Measurements from ENCODE around the gene IPP.

Gene IPP

DNA sequence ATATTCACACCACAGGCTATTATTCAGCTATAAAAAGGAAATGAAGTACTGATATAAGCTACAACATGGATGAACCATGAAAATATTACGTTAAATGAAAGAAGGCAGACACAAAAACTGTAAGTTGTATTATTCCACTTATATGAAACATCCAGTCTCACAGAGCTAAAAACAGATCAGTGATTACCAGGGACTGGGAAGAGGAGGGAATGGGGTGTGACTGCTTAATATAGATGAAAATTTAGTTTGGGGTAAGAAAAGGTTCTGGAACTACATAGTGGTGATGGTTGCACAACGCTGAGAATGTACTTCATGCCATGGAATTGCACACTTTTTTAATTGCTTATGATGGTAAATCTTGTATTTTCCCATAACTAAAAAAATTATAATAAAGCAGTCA is 83.6 kb downstream of the IPP start:
- no peak for DNase-seq (ENCODE audit: low spot score)
- in situ Hi-C loops (cut with MboI; ENCODE audit: low pct_unique_long_range_greater_than_20kb, low sequenced_read_pairs, unreplicated experiment) = no loop called here
- TF ChIP-seq, protein P1, sequence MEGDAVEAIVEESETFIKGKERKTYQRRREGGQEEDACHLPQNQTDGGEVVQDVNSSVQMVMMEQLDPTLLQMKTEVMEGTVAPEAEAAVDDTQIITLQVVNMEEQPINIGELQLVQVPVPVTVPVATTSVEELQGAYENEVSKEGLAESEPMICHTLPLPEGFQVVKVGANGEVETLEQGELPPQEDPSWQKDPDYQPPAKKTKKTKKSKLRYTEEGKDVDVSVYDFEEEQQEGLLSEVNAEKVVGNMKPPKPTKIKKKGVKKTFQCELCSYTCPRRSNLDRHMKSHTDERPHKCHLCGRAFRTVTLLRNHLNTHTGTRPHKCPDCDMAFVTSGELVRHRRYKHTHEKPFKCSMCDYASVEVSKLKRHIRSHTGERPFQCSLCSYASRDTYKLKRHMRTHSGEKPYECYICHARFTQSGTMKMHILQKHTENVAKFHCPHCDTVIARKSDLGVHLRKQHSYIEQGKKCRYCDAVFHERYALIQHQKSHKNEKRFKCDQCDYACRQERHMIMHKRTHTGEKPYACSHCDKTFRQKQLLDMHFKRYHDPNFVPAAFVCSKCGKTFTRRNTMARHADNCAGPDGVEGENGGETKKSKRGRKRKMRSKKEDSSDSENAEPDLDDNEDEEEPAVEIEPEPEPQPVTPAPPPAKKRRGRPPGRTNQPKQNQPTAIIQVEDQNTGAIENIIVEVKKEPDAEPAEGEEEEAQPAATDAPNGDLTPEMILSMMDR (IDR thresholded peaks at IDR 0.05; ENCODE audit: extremely low read depth, insufficient read depth, missing control alignments) = no peak

DNA sequence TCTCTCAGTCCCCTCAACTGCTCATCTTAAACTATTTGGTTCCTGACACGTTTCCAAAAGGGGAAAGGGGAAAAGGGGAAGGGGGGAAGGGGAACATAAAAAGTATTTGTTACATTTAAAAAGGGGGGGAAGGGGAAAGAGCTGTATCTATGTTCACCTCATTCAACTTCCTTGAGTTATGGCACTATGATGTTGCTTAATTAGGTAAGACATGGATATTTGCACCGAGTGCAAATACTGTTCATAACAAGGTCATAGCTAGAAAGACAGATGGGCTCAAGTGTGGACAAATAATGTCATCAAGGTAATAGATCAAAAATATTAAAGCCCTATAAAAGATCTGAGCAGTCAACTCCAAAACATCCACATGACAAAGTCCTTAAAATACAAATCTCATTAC is 90.1 kb downstream of the IPP start:
- in situ Hi-C loops (cut with MboI; ENCODE audit: low pct_unique_long_range_greater_than_20kb, low sequenced_read_pairs, unreplicated experiment) = no loop called here
- no peak for DNase-seq (ENCODE audit: low spot score)
- TF ChIP-seq, protein P1 (IDR thresholded peaks at IDR 0.05; ENCODE audit: extremely low read depth, insufficient read depth, missing control alignments) = no peak

DNA sequence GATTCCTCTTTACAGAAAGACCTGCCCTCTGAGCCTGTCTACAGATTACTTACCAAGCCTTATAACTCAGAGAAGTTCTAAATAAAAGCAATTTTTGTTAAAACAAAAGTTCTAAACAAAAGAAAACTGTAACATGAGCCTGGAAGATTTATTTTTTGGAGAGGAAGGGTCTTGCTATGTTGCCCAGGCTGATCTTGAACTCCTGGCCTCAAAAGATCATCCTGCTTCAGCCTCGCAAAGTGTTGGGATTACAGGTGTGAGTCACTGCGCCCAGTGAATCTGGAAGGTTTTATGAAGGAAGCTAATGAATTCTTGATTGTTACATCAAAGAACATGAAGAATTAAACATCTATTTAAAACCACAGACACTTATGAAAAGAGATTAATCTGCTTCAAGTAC is 91.2 kb downstream of the IPP start:
- TF ChIP-seq, protein P1 (IDR thresholded peaks at IDR 0.05; ENCODE audit: extremely low read depth, insufficient read depth, missing control alignments) = no peak
- in situ Hi-C loops (cut with MboI; ENCODE audit: low pct_unique_long_range_greater_than_20kb, low sequenced_read_pairs, unreplicated experiment) = no loop called here
- DNase-seq (ENCODE audit: low spot score) = no peak

DNA sequence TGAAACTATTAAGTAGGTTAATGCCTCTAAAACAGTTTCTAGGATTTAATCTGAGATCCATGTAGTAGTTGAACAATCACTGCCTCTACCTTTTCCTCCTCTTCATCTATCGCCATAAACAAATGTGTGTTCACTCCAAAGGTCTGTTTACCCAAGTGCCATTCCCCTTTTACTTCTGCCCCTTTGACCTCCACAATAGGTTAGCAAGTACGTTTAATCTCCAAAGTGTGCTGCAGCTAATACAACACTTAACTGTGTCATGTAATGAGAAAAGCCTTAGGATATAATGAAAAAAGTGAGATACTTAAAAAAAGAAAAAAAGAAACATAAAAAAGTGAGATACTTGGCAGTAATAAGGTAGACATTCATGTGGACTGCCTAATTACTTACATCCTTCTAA is 92.3 kb downstream of the IPP start:
- no peak for DNase-seq (ENCODE audit: low spot score)
- in situ Hi-C loops (cut with MboI; ENCODE audit: low pct_unique_long_range_greater_than_20kb, low sequenced_read_pairs, unreplicated experiment) = no loop called here
- TF ChIP-seq, protein P1 (IDR thresholded peaks at IDR 0.05; ENCODE audit: extremely low read depth, insufficient read depth, missing control alignments) = no peak

DNA sequence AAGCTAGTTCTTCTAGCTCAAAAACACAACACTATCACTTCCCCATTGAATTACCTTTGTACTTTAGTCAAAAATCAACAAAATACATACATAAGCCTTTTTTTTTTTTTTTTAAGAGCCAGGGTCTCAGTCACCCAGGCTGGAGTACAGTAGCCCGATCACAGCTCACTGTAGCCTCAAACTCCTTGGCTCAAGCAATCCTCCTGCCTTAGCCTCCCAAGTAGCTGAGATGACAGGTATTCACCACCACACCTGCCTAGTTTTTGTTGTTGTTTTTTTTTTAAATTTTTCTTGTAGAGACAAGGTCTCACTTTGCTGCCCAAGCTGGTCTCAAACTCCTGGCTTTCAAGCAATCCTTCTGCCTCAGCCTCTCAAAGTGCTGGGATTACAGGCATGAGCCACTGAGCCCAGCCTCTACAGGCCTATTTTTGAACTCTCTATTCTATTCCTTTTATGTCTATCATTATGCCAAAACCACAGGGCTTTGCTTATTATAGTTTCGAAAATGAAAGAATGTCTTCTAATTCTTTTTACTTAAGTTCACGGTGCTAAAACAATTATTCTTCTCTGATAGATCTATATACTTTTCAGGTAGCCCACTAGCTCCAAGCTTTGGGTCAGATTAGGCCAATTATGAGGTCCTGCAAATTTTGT is 93.8 kb downstream of the IPP start:
- DNase-seq (ENCODE audit: low spot score) = no peak
- TF ChIP-seq, protein P1 (IDR thresholded peaks at IDR 0.05; ENCODE audit: extremely low read depth, insufficient read depth, missing control alignments) = no peak
- in situ Hi-C loops (cut with MboI; ENCODE audit: low pct_unique_long_range_greater_than_20kb, low sequenced_read_pairs, unreplicated experiment) = no loop called here

DNA sequence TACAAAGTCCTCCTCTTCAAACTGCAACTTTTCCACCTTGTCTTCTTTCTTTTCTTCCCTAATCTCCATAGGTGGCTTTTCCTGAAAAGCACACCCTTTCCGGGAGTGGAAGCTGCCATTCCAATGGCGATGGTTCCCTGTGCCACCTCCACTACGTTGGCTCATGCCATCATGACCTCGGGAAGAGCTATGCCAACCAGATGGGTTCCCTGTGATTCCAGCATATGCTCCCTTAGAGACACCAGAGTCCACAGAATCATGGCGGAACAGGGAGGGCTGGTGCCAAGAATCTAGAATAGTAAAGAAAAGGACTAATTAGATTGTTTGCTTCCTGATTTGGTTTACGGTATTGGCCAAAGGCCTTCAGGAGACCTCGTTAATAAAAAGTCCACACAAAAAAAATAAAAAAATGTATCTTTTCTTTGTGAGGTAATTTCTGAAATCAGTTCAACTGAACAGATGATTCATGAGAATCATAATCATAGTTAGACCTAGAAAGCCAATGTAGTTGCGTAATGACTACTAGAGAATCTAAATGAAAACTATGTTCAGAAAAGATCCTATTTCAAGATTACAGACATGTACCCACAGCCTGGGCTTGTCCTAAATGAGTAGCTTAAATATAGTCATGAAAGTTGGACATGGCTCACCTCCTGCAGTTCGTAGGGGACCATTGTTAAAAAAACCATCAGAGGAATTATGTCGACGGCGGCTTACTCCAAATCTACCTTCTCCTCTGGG is 95.7 kb downstream of the IPP start:
- in situ Hi-C loops (cut with MboI; ENCODE audit: low pct_unique_long_range_greater_than_20kb, low sequenced_read_pairs, unreplicated experiment) = no loop called here
- TF ChIP-seq, protein P1 (IDR thresholded peaks at IDR 0.05; ENCODE audit: extremely low read depth, insufficient read depth, missing control alignments) = no peak
- DNase-seq (ENCODE audit: low spot score) = peak; percentile 22
